ENCODE measurements around the gene LY6G6C. TPM values are rescaled to one million over a fixed set of nuclear protein-coding genes. Genes with fewer than 3 reads are reported as not detected.

The LY6G6C gene
- total RNA-seq, 4 donors from 2014 or later: not detected

- no peak for DNase-seq
- Histone ChIP-seq H3K27me3 (no peaks in the 10 kb centered on the region), H3K36me3 (peaks cover 0 to 4% of the 10 kb centered on the region in 2 donors), H3K27ac (peak overlapping the region; percentile 5 to 99 (median 96)), H3K4me1 (peaks cover 20 to 21% of the 10 kb centered on the region in 2 donors), H3K9me3 (no peaks in the 10 kb centered on the region), H3K4me3 (replicated peaks in 1 of 3) (peak overlapping the region; percentile 33 to 90 (median 75))
- 30 to 33% methylated on average over 7 of the region's 7 CpGs for WGBS, 2 donors
- intact Hi-C loops (cut with DNase I): loop anchor here (5.0 kb wide), 1 partner anchor 35 kb away; the partner anchor contains the start of gene CLIC1
- TF ChIP-seq CTCF (IDR thresholded peaks at IDR 0.05): no peak
- no peak for TF ChIP-seq POLR2A (IDR thresholded peaks at IDR 0.05)
These were observed 19.7 kb downstream of the LY6G6C start for GRCh38 chr6:31701666-31702404.

- DNase-seq: no peak
- H3K4me3 ChIP-seq (replicated peaks in 1 of 3): no peak overlapping the region
- intact Hi-C loops (cut with DNase I): loop anchor here (5.0 kb wide), 1 partner anchor 36 kb away; the partner anchor contains the start of gene CLIC1
- no peak overlapping the region for H3K27ac ChIP-seq
- TF ChIP-seq POLR2A (IDR thresholded peaks at IDR 0.05): no peak
- TF ChIP-seq CTCF (IDR thresholded peaks at IDR 0.05): no peak
- H3K9me3 ChIP-seq: no peaks in the 10 kb centered on the region
- peaks cover 20 to 21% of the 10 kb centered on the region in 2 donors for H3K4me1 ChIP-seq
- 92 to 94% methylated on average over 5 of the region's 5 CpGs for WGBS, 2 donors
- peaks cover 6% of the 10 kb centered on the region in 2 donors for H3K36me3 ChIP-seq
- no peaks in the 10 kb centered on the region for H3K27me3 ChIP-seq
These were observed 20.7 kb downstream of the LY6G6C start for GRCh38 chr6:31700740-31701401.

- no peak for DNase-seq
These were observed 24.0 kb downstream of the LY6G6C start for GRCh38 chr6:31697555-31697954.

GRCh38 chr6:31693535-31693934 lies 28.0 kb downstream of the LY6G6C start:
- no peaks in the 10 kb centered on the region for H3K9me3 ChIP-seq
- WGBS, 2 donors: 90 to 91% methylated on average over 6 of the region's 6 CpGs
- no peak for TF ChIP-seq POLR2A (IDR thresholded peaks at IDR 0.05)
- TF ChIP-seq CTCF (IDR thresholded peaks at IDR 0.05): no peak
- no peak overlapping the region for H3K4me3 ChIP-seq (replicated peaks in 1 of 3)
- peaks cover 54 to 59% of the 10 kb centered on the region in 2 donors for H3K36me3 ChIP-seq
- H3K27me3 ChIP-seq: no peaks in the 10 kb centered on the region
- no peaks in the 10 kb centered on the region for H3K4me1 ChIP-seq
- DNase-seq: no peak
- intact Hi-C loops (cut with DNase I): no loop called here
- H3K27ac ChIP-seq: no peak overlapping the region

More at GRCh38 chr6:31697555-31697954, 24.0 kb downstream of the LY6G6C start:
- TF ChIP-seq POLR2A (IDR thresholded peaks at IDR 0.05) (no peak), CTCF (IDR thresholded peaks at IDR 0.05) (no peak)
- H3K9me3 ChIP-seq: no peaks in the 10 kb centered on the region
- H3K27ac ChIP-seq: no peak overlapping the region
- H3K4me3 ChIP-seq (replicated peaks in 1 of 3): no peak overlapping the region
- peaks cover 21 to 34% of the 10 kb centered on the region in 2 donors for H3K36me3 ChIP-seq
- intact Hi-C loops (cut with DNase I): no loop called here
- no peaks in the 10 kb centered on the region for H3K27me3 ChIP-seq
- H3K4me1 ChIP-seq: peaks cover 16 to 20% of the 10 kb centered on the region in 2 donors
- WGBS, 2 donors: 50 to 63% methylated on average over 3 of the region's 3 CpGs

- no peak for DNase-seq
- H3K4me1 ChIP-seq: no peaks in the 10 kb centered on the region
- 89 to 96% methylated on average over 9 of the region's 9 CpGs for WGBS, 2 donors
- peaks cover 61 to 66% of the 10 kb centered on the region in 2 donors for H3K36me3 ChIP-seq
- H3K27ac ChIP-seq: no peak overlapping the region
- TF ChIP-seq CTCF (IDR thresholded peaks at IDR 0.05): no peak
- no peak for TF ChIP-seq POLR2A (IDR thresholded peaks at IDR 0.05)
- H3K9me3 ChIP-seq: no peaks in the 10 kb centered on the region
- no peak overlapping the region for H3K4me3 ChIP-seq (replicated peaks in 1 of 3)
- no peaks in the 10 kb centered on the region for H3K27me3 ChIP-seq
- intact Hi-C loops (cut with DNase I): no loop called here
These were observed 28.7 kb downstream of the LY6G6C start for GRCh38 chr6:31692886-31693285.
